Peyer's patch (tissue), 4 donors: ENCODE measurements around the gene TMEM63A.

Experiments
- POLR2A ChIP-seq, 2 donors: fragments of 450-650 bp; IDR thresholded peaks; one replicate each; pipeline ENCODE4 v1.5.1; 2017; ENCODE audit warnings: antibody characterized with exemption in 2 of 2, mild to moderate bottlenecking in 2 of 2, moderate library complexity in 2 of 2
- TF ChIP-seq, protein P1 (sequence below), 6 experiments: fragments of 450-650 bp in 4 of 6; fragments of 200-600 bp in 2 of 6; sonication (generic) in 1 of 6; IDR thresholded peaks; one replicate each; pipeline ENCODE4 v1.5.1; 2017 to 2019; ENCODE audit warnings: antibody characterized with exemption in 6 of 6, mild to moderate bottlenecking in 3 of 6, moderate library complexity in 1 of 6

DNA sequence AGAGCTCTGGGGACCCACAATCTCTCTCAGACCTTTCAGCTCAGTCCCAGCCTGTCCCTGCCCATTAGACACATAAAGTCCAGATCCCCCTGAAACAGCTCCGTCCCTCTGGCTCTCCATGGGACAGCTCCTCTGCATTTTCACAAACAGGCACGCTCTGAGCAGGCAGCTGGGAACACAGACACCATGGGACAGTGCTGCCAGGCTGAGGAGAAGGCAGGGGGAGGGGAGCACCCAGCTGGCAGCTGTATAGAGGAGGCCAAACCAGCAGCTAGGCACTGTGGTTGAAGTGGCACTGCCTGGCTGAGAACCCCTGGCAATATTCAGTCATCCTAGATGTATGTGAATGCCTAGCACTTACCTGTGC is 2.0 kb downstream of the TMEM63A start:
- TF ChIP-seq, protein P1, sequence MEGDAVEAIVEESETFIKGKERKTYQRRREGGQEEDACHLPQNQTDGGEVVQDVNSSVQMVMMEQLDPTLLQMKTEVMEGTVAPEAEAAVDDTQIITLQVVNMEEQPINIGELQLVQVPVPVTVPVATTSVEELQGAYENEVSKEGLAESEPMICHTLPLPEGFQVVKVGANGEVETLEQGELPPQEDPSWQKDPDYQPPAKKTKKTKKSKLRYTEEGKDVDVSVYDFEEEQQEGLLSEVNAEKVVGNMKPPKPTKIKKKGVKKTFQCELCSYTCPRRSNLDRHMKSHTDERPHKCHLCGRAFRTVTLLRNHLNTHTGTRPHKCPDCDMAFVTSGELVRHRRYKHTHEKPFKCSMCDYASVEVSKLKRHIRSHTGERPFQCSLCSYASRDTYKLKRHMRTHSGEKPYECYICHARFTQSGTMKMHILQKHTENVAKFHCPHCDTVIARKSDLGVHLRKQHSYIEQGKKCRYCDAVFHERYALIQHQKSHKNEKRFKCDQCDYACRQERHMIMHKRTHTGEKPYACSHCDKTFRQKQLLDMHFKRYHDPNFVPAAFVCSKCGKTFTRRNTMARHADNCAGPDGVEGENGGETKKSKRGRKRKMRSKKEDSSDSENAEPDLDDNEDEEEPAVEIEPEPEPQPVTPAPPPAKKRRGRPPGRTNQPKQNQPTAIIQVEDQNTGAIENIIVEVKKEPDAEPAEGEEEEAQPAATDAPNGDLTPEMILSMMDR (IDR thresholded peaks at IDR 0.05) = no peak
- TF ChIP-seq POLR2A (IDR thresholded peaks at IDR 0.05) = no peak
